SU-DHL-6 (cell line): ENCODE measurements around the gene ARHGAP26.

Source experiments
- H2AFZ ChIP-seq: fragments of 200-600 bp; sonication (generic); 2 replicates; pipeline ENCODE4 v1.6.1; 2014; ENCODE audit warnings: low read depth, mild to moderate bottlenecking, moderate library complexity, mixed read lengths, antibody characterized with exemption, low read length; ENCODE audit not compliant: severe bottlenecking
- H3F3A ChIP-seq: fragments of 200-600 bp; shearing (Covaris generic); 2 replicates; pipeline ENCODE4 v1.6.0; 2016; ENCODE audit warnings: antibody characterized with exemption, mild to moderate bottlenecking; ENCODE audit not compliant: insufficient read depth
- H3K27ac ChIP-seq: fragments of 200-600 bp; sonication (generic); 2 replicates; pipeline ENCODE4 v1.5.1; 2016; ENCODE audit warnings: low read depth, mild to moderate bottlenecking, low read length, moderate library complexity, mixed read lengths
- H3K27me3 ChIP-seq: fragments of 200-600 bp; sonication (generic), shearing (Covaris generic); 2 replicates; pipeline ENCODE4 v1.6.0; 2014; ENCODE audit warnings: mild to moderate bottlenecking, low read length
- H3K36me3 ChIP-seq: fragments of 200-600 bp; sonication (generic); 2 replicates; pipeline ENCODE4 v1.6.1; 2014; ENCODE audit warnings: mild to moderate bottlenecking, low read length, mixed read lengths
- H3K4me2 ChIP-seq: fragments of 300-600, 200-600 bp; shearing (Covaris generic), sonication (generic); 2 replicates; pipeline ENCODE4 v1.6.0; 2014; ENCODE audit warnings: low read length, low read depth, mild to moderate bottlenecking; ENCODE audit not compliant: poor library complexity, severe bottlenecking
- H3K4me3 ChIP-seq: fragments of 200-600 bp; sonication (generic); 2 replicates; pipeline ENCODE4 v1.5.1; 2014; ENCODE audit warnings: antibody characterized with exemption, low read length, mild to moderate bottlenecking, mixed read lengths; ENCODE audit not compliant: insufficient read depth, poor library complexity, severe bottlenecking
- H3K79me2 ChIP-seq: fragments of 200-600 bp; sonication (generic); 2 replicates; pipeline ENCODE4 v1.6.1; 2014; ENCODE audit warnings: mild to moderate bottlenecking, low read length, moderate library complexity; ENCODE audit not compliant: insufficient read depth
- H3K9ac ChIP-seq: fragments of 200-600 bp; sonication (generic); 2 replicates; pipeline ENCODE4 v1.7.0; 2014; ENCODE audit warnings: mild to moderate bottlenecking, low read length
- H3K9me2 ChIP-seq: fragments of 200-600 bp; sonication (generic); replicated peaks from 2 replicates; pipeline ENCODE4 v1.6.1; 2014; ENCODE audit warnings: low read length; ENCODE audit not compliant: insufficient read depth
- H3K9me3 ChIP-seq: fragments of 200-600 bp; sonication (generic); 2 replicates; pipeline ENCODE4 v1.6.1; 2014; ENCODE audit warnings: low read length, mixed read lengths; ENCODE audit not compliant: insufficient read depth
- H4K20me1 ChIP-seq: fragments of 200-600 bp; sonication (generic); 2 replicates; pipeline ENCODE4 v1.6.1; 2014; ENCODE audit warnings: low read depth, mild to moderate bottlenecking, antibody characterized with exemption, low read length, moderate library complexity, mixed read lengths
- EZH2phosphoT487 ChIP-seq: fragments of 200-600 bp; sonication (generic), shearing (Covaris generic); conservative IDR thresholded peaks from 2 replicates; pipeline ENCODE4 v1.6.1; 2018; ENCODE audit warnings: mild to moderate bottlenecking, antibody characterized with exemption, low read length, moderate library complexity, mixed read lengths
- TF ChIP-seq, protein P1 (sequence below): fragments of 200-600 bp; sonication (generic); IDR thresholded peaks from one replicate; pipeline ENCODE4 v1.5.1; 2017; ENCODE audit warnings: antibody characterized with exemption, mild to moderate bottlenecking, low read length, moderate library complexity; ENCODE audit not compliant: insufficient read depth, poor library complexity, severe bottlenecking

ARHGAP26 gene

DNA sequence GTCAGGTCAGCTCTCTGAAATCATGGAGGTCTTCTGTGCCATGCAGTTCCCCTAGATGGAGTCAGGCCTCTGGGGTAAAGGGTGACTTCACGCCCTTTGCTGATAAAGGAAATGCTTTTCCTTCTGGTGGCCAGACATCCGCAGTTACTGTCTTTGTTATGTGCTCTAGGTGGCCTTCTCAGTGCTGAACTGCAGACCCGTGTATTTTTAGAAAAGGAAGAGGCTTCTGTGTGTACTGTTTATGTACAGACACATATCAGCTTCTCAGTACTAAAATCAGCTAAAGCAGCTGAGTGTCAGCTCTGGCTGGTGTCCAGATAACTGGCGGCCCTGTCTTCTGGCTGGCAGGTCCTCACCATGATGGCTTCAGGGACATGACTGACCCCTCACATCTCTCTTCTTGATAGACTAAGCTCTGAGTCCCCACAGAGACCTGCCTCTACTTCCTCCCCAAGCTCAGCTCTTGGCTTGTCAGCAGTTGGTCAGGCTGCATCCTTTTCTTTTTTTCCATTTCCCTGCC lies 75.3 kb downstream of the ARHGAP26 start:
- Histone ChIP-seq H3K4me2 (no peak overlapping the region), H3F3A (no peaks in the 10 kb centered on the region), H2AFZ (no peak overlapping the region), H3K9me3 (no peaks in the 10 kb centered on the region), H3K36me3 (no peaks in the 10 kb centered on the region), H4K20me1 (no peaks in the 10 kb centered on the region), H3K4me3 (no peak overlapping the region), H3K27me3 (no peaks in the 10 kb centered on the region), H3K9me2 (no peaks in the 10 kb centered on the region), H3K27ac (no peak overlapping the region), H3K9ac (no peak overlapping the region), H3K79me2 (no peaks in the 10 kb centered on the region)
- no peak for TF ChIP-seq EZH2phosphoT487
- TF ChIP-seq, protein P1, sequence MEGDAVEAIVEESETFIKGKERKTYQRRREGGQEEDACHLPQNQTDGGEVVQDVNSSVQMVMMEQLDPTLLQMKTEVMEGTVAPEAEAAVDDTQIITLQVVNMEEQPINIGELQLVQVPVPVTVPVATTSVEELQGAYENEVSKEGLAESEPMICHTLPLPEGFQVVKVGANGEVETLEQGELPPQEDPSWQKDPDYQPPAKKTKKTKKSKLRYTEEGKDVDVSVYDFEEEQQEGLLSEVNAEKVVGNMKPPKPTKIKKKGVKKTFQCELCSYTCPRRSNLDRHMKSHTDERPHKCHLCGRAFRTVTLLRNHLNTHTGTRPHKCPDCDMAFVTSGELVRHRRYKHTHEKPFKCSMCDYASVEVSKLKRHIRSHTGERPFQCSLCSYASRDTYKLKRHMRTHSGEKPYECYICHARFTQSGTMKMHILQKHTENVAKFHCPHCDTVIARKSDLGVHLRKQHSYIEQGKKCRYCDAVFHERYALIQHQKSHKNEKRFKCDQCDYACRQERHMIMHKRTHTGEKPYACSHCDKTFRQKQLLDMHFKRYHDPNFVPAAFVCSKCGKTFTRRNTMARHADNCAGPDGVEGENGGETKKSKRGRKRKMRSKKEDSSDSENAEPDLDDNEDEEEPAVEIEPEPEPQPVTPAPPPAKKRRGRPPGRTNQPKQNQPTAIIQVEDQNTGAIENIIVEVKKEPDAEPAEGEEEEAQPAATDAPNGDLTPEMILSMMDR, result no peak

DNA sequence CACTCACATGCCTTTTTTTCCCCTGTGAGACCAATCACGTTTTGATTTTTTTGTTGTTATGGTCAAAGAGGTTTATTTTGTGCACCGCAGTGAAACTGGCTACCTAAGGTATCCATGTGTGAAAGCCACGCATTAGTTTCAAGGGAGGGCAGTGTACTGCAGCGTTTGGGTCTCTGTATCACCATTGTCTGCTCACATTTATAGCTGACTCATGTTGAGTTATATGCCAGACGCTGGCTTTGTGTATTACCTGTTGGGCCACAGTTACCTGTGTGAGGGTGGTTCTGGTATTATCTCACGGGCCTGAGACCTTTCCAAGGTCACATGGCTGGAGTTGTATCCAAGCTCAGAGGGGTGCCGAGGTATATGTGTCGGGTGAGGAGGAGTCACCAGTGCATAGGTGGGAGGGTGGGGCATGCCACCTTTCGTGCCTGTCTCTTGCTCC lies 75.8 kb downstream of the ARHGAP26 start:
- H3K27me3 ChIP-seq, result no peaks in the 10 kb centered on the region
- H4K20me1 ChIP-seq, result no peaks in the 10 kb centered on the region
- no peaks in the 10 kb centered on the region for H3K9me3 ChIP-seq
- no peaks in the 10 kb centered on the region for H3K9me2 ChIP-seq
- no peaks in the 10 kb centered on the region for H3K79me2 ChIP-seq
- no peak for TF ChIP-seq EZH2phosphoT487
- TF ChIP-seq, protein P1, result no peak
- no peak overlapping the region for H3K27ac ChIP-seq
- no peaks in the 10 kb centered on the region for H3F3A ChIP-seq
- no peak overlapping the region for H3K4me3 ChIP-seq
- H2AFZ ChIP-seq, result no peak overlapping the region
- H3K4me2 ChIP-seq, result no peak overlapping the region
- no peak overlapping the region for H3K9ac ChIP-seq
- H3K36me3 ChIP-seq, result no peaks in the 10 kb centered on the region

DNA sequence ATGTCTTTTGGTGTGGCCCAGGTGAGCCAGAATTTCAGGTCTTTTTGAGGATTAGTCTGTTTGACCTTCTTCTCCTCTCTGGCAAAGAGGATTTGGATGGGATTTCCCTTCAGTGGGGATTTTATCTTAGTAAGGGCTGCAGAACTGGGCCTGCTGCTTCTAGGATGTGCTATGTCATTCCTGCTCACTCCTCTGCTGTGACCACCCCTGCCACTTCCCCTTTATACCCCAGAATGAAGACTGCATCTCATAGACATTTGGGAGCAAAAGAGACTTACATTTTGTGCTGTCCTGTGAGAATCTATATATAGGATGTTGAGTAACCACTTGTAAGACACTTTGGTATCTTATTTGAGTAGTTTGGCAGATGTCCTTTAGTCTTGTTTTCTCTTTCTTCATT lies 76.2 kb downstream of the ARHGAP26 start:
- Histone ChIP-seq H3K79me2 (no peaks in the 10 kb centered on the region), H3K9ac (no peak overlapping the region), H3K4me2 (no peak overlapping the region), H3K27me3 (no peaks in the 10 kb centered on the region), H3K9me3 (no peaks in the 10 kb centered on the region), H3K36me3 (no peaks in the 10 kb centered on the region), H3F3A (no peaks in the 10 kb centered on the region), H3K4me3 (no peak overlapping the region), H3K27ac (no peak overlapping the region), H4K20me1 (no peaks in the 10 kb centered on the region), H2AFZ (no peak overlapping the region), H3K9me2 (no peaks in the 10 kb centered on the region)
- no peak for TF ChIP-seq EZH2phosphoT487
- TF ChIP-seq, protein P1, result no peak
